RWPE2 (cell line): Measurements from ENCODE around the gene MPPE1.

ENCODE experiments used
- ATAC-seq: fragments of 200-7000 bp; cut with Tn5 transposase; 3 replicates; pipeline ENCODE4 v1.9.1; 2021; ENCODE audit warnings: low read depth
- DNase-seq: peaks from one replicate; pipeline ENCODE4 v3.0.0-alpha.2; 2020; ENCODE audit warnings: low spot score
- H3K27ac ChIP-seq: fragments of 450-650 bp; 2 replicates; pipeline ENCODE4 v1.5.1; 2017; ENCODE audit warnings: mild to moderate bottlenecking; ENCODE audit not compliant: poor library complexity, severe bottlenecking
- H3K27me3 ChIP-seq: fragments of 250-450 bp; sonication (Bioruptor Pico); 2 replicates; pipeline ENCODE4 v1.5.1; 2021; ENCODE audit warnings: mild to moderate bottlenecking, moderate library complexity; ENCODE audit not compliant: insufficient read depth, poor library complexity, severe bottlenecking
- H3K36me3 ChIP-seq: fragments of 250-450 bp; sonication (Bioruptor Pico); 2 replicates; pipeline ENCODE4 v1.5.1; 2020; ENCODE audit warnings: low read depth, mild to moderate bottlenecking, moderate library complexity
- H3K4me1 ChIP-seq: fragments of 250-450 bp; sonication (Bioruptor Pico); 2 replicates; pipeline ENCODE4 v1.5.1; 2021; ENCODE audit warnings: mild to moderate bottlenecking, moderate library complexity; ENCODE audit not compliant: insufficient read depth, poor library complexity, severe bottlenecking
- H3K4me3 ChIP-seq: fragments of 250-450 bp; sonication (Bioruptor Pico); 2 replicates; pipeline ENCODE4 v1.5.1; 2021; ENCODE audit warnings: mild to moderate bottlenecking, moderate library complexity; ENCODE audit not compliant: severe bottlenecking
- H3K9me3 ChIP-seq: fragments of 250-450 bp; sonication (Bioruptor Pico); 2 replicates; pipeline ENCODE4 v1.5.1; 2021; ENCODE audit warnings: mild to moderate bottlenecking, moderate library complexity; ENCODE audit not compliant: severe bottlenecking
- TF ChIP-seq, protein P1 (sequence below): fragments of 450-650 bp; IDR thresholded peaks from one replicate; pipeline ENCODE4 v1.5.1; 2017; ENCODE audit warnings: mild to moderate bottlenecking, moderate library complexity; ENCODE audit not compliant: poor library complexity, severe bottlenecking

The MPPE1 gene

DNA sequence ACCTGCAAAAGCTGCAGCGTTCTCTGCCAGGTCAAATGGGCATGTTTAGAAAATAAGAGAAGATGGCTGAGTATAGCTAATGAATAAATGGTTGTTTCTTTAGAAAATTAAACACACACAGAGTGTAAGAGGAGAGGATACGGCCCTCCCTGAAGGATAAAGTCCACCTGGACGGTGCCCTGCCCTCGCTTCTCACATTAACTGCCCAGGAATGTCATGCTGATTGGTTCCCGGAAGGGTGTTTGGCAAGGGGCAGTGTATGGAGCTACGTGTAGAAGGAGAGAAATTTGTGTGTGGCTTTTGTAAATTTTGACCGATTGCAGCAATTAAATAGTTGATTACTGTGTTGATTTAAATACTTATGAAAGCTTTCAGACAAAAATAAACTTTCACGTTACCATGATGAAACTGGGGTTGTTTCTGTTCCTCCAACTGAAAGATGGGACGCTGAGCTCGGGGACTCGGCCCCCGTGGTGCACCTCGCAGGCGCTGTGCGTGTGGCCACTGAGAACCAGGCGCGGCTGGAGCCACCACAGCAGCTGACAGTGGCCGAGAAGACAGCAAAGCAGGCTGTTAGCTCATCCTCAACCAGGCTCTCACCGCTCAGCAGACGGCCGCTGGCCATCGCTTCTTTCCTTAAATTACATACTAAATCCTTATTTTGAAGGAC, 22.7 kb downstream of the MPPE1 start:
- no peak for ATAC-seq
- TF ChIP-seq, protein P1, sequence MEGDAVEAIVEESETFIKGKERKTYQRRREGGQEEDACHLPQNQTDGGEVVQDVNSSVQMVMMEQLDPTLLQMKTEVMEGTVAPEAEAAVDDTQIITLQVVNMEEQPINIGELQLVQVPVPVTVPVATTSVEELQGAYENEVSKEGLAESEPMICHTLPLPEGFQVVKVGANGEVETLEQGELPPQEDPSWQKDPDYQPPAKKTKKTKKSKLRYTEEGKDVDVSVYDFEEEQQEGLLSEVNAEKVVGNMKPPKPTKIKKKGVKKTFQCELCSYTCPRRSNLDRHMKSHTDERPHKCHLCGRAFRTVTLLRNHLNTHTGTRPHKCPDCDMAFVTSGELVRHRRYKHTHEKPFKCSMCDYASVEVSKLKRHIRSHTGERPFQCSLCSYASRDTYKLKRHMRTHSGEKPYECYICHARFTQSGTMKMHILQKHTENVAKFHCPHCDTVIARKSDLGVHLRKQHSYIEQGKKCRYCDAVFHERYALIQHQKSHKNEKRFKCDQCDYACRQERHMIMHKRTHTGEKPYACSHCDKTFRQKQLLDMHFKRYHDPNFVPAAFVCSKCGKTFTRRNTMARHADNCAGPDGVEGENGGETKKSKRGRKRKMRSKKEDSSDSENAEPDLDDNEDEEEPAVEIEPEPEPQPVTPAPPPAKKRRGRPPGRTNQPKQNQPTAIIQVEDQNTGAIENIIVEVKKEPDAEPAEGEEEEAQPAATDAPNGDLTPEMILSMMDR = no peak

GRCh38 chr18:11884396-11885030, 23.6 kb downstream of the MPPE1 start:
- H3K9me3 ChIP-seq = no peaks in the 10 kb centered on the region
- H3K27ac ChIP-seq = no peak overlapping the region
- H3K4me3 ChIP-seq = no peak overlapping the region
- H3K36me3 ChIP-seq = peaks cover 4% of the 10 kb centered on the region; the same call in 1 of the 2 replicates
- TF ChIP-seq, protein P1 = no peak
- no peaks in the 10 kb centered on the region for H3K27me3 ChIP-seq
- ATAC-seq = no peak
- no peaks in the 10 kb centered on the region for H3K4me1 ChIP-seq
- DNase-seq = no peak

More for the DNA sequence above, 22.7 kb downstream of the MPPE1 start:
- no peak for DNase-seq
- H3K36me3 ChIP-seq = peaks cover 5% of the 10 kb centered on the region
- H3K9me3 ChIP-seq = no peaks in the 10 kb centered on the region
- H3K27ac ChIP-seq = no peak overlapping the region
- no peak overlapping the region for H3K4me3 ChIP-seq
- no peaks in the 10 kb centered on the region for H3K4me1 ChIP-seq
- no peaks in the 10 kb centered on the region for H3K27me3 ChIP-seq

- no peak for DNase-seq
- Histone ChIP-seq H3K27ac (no peak overlapping the region), H3K4me3 (no peak overlapping the region), H3K36me3 (peaks cover 4% of the 10 kb centered on the region; the same call in 1 of the 2 replicates), H3K4me1 (no peaks in the 10 kb centered on the region), H3K9me3 (no peaks in the 10 kb centered on the region), H3K27me3 (no peaks in the 10 kb centered on the region)
- TF ChIP-seq, protein P1 = no peak
- ATAC-seq = no peak
Measured at GRCh38 chr18:11883153-11883552, 25.0 kb downstream of the MPPE1 start.

- DNase-seq (no peak), ATAC-seq (no peak)
- H3K9me3 ChIP-seq = no peaks in the 10 kb centered on the region
- TF ChIP-seq, protein P1 = no peak
- H3K4me1 ChIP-seq = no peaks in the 10 kb centered on the region
- H3K27ac ChIP-seq = no peak overlapping the region
- no peak overlapping the region for H3K4me3 ChIP-seq
- peaks cover 4% of the 10 kb centered on the region; the same call in 1 of the 2 replicates for H3K36me3 ChIP-seq
- H3K27me3 ChIP-seq = no peaks in the 10 kb centered on the region
Measured at GRCh38 chr18:11882636-11883035, 25.5 kb downstream of the MPPE1 start.
